GM12892 (cell line): Measurements from ENCODE around the gene CFAP65.

ENCODE experiments used
- POLR2A ChIP-seq: IDR thresholded peaks from 2 replicates; pipeline ENCODE4 v1.6.1; 2011; ENCODE audit warnings: low read depth, low read length, control low read depth
- POLR2AphosphoS5 ChIP-seq: IDR thresholded peaks from 2 replicates; pipeline ENCODE4 v1.6.1; 2011; ENCODE audit warnings: low read depth, low read length, control low read depth
- TAF1 ChIP-seq: IDR thresholded peaks from 2 replicates; pipeline ENCODE4 v1.6.1; 2011; ENCODE audit warnings: low read depth, mild to moderate bottlenecking, control low read depth, low read length, borderline replicate concordance

GRCh38 chr2:218958276-218958675 is 83.0 kb downstream of the CFAP65 start:
- TF ChIP-seq POLR2A (no peak), TAF1 (no peak), POLR2AphosphoS5 (no peak)
